Germinal center (tissue), 1 donor: ENCODE data around the gene AFF1.

Experiments
- DNase-seq: peaks from one replicate; pipeline ENCODE4 v3.0.0; 2012; ENCODE audit warnings: mixed read lengths, low spot score

Gene AFF1

GRCh38 chr4:87152310-87153041, 217.7 kb downstream of the AFF1 start:
- no peak for DNase-seq

DNA sequence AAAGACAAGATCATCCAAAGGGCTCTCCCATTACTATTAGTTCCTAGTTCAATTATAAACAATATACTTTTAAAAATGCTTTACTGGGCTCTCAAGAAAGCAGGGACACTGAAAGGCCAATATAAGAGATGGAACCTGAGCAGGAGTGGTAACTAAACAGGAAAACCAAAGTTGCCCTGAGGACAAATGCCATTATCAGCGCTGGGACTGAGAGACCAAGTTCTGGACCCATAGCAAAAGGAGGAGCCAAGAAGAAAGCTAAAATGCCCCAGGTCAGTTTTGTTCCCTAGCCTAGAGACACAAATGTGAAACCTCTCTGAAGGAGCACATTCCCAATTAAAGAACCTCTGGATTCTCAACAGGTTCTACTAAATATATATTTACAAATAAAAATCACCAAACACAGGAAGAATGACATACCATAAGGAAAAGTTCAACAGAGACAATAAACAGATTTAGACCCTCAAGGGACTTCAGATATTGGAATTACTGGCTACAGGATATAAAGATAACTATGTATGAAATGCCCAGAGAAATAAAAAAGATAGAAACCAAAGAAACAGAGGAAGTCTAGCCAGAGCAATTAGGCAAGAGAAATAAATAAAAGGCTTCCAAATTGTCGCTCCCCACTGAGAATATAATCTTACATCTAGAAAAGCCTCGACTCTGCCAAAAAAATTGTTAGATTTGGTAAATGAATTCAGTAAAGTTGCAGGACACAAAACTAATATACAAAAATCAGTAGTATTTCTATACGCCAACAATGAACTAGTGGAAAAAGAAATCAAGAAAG, 218.5 kb downstream of the AFF1 start:
- no peak for DNase-seq

GRCh38 chr4:87165892-87166291, 231.1 kb downstream of the AFF1 start:
- no peak for DNase-seq

- no peak for DNase-seq
Observed at GRCh38 chr4:87166296-87166854, 231.6 kb downstream of the AFF1 start.

DNA sequence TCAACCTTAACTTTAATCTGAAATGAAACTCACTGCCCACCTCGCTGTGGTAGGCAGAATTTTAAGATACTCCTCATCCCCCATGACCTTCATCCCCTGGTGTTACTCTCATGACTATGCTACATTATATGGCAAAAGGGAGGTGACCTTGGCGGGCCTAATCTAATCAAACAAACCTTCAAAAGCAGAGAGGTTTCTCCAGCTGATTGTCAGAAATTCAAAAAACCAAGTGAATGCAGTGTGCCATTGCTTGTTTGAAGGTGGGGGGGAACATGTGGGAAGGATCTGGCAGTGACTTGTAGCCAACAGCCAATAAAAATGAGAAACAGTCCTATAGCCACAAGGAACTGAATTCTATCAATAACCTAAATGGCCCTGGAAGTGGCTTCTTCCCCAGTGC, 237.1 kb downstream of the AFF1 start:
- DNase-seq, result no peak

GRCh38 chr4:87174672-87175071, 239.9 kb downstream of the AFF1 start:
- no peak for DNase-seq

GRCh38 chr4:87179751-87180150, 244.9 kb downstream of the AFF1 start:
- no peak for DNase-seq

DNA sequence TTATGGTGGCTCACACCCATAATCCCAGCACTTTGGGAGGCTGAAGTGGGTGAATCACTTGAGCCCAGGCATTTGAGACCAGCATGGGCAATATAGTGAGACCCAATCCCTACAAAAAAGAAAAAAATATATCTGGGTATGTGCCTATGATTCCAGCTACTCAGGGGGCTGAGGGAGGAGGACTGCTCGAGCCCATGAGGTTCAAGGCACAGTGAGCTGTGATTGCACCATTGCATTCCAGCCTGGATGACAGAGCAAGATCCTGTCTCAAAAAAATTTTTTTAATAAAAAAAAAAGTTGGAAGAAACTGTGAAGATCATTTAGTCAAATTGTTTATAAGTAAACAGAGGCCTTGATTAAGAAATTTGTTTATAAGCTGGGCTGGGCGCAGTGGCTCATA, 246.0 kb downstream of the AFF1 start:
- no peak for DNase-seq

DNA sequence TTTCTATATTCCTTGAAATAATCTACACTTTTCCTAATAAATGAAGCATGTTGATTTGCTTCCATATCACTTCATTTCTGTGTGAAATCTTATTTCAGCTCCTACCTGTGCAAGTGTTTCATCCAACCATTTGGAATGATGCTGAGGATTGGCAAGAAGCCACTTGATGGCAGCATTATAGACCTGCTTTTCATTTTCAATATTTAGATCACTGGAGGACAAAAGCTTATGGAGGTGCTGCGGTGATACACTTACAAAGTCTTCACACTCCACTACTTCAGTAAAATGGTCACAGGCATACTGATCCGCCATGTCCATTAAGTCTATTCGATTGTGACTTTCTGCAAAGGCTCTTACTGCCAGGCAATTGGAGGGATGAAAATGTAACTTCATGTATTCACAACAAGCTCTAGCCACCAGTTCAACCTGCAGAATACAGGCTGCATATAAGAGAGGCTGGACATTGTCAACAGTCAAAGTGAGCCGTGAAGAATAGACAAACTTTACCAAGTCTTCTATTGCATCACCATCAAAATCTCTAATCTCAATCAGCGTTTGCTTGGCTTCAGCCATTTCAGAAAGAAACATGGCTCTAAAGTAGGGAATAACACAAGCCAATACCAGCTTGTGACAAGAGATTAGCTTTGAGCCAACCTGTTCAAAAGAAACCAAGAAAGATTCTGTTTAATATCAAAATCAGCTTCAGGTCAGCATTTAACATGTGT, 250.5 kb downstream of the AFF1 start:
- no peak for DNase-seq

GRCh38 chr4:87188048-87188447, 253.2 kb downstream of the AFF1 start:
- DNase-seq, result no peak

GRCh38 chr4:87188932-87189331, 254.1 kb downstream of the AFF1 start:
- DNase-seq, result no peak
